T-helper 1 cell (primary cell): ENCODE data around the gene MRPS6.

Source experiments
- DNase-seq, 5 donors: peaks; one replicate each; pipeline ENCODE4 v3.0.0-alpha.2; 2012 to 2020
- total RNA-seq, 4 donors: gene quantifications; one replicate each; lab custom pipeline; 2026; lab: John Stamatoyannopoulos, UW

The MRPS6 gene
- 8.8 to 13.5 (median 12.1) reads per million in 4 donors for total RNA-seq

GRCh38 chr21:34073032-34073748 lies at the start of gene MRPS6, which contains the start of gene SLC5A3:
MRPS6 (plus strand) TSS chr21:34073578; CDS start chr21:34073701, 123 bp downstream.
SLC5A3 (plus strand) TSS chr21:34073578; CDS start chr21:34095199, 21,621 bp downstream.
- DNase-seq: peak; percentile 60 to 78 (median 61)

- DNase-seq: no peak
These were observed 49.5 kb upstream of the MRPS6 start for GRCh38 chr21:34023691-34024373.

- no peak for DNase-seq
These were observed 49.0 kb upstream of the MRPS6 start for GRCh38 chr21:34024374-34024693.

GRCh38 chr21:34027721-34028461 lies 45.5 kb upstream of the MRPS6 start:
- no peak for DNase-seq

- peak in 4 of 5 donors; percentile 8 to 82 (median 16) for DNase-seq
These were observed 43.4 kb upstream of the MRPS6 start for GRCh38 chr21:34029743-34030528.

GRCh38 chr21:34031835-34032370 lies 41.5 kb upstream of the MRPS6 start:
- peak in 1 of 5 donors; percentile 31 for DNase-seq

- no peak for DNase-seq
These were observed 38.9 kb upstream of the MRPS6 start for GRCh38 chr21:34034369-34035014.

GRCh38 chr21:34035619-34036354 lies 37.6 kb upstream of the MRPS6 start:
- DNase-seq: no peak

GRCh38 chr21:34037009-34037795 lies 36.2 kb upstream of the MRPS6 start:
- no peak for DNase-seq

GRCh38 chr21:34039678-34040382 lies 33.5 kb upstream of the MRPS6 start:
- DNase-seq: no peak

GRCh38 chr21:34042735-34043134 lies 30.6 kb upstream of the MRPS6 start:
- DNase-seq: no peak

- no peak for DNase-seq
These were observed 30.0 kb upstream of the MRPS6 start for GRCh38 chr21:34043333-34043732.

GRCh38 chr21:34046917-34047316 lies 26.5 kb upstream of the MRPS6 start:
- DNase-seq: no peak

- no peak for DNase-seq
These were observed 25.5 kb upstream of the MRPS6 start for GRCh38 chr21:34047835-34048234.

GRCh38 chr21:34052171-34052570 lies 21.2 kb upstream of the MRPS6 start:
- no peak for DNase-seq

GRCh38 chr21:34054259-34054658 lies 19.1 kb upstream of the MRPS6 start:
- no peak for DNase-seq

- DNase-seq: no peak
These were observed 17.8 kb upstream of the MRPS6 start for GRCh38 chr21:34055615-34056014.

GRCh38 chr21:34061983-34062382 lies 11.4 kb upstream of the MRPS6 start:
- no peak for DNase-seq

GRCh38 chr21:34065027-34065426 lies 8.4 kb upstream of the MRPS6 start:
- DNase-seq: no peak

- no peak for DNase-seq
These were observed 1.7 kb upstream of the MRPS6 start for GRCh38 chr21:34071683-34072082.
